PC-3 (cell line): Measurements from ENCODE around the gene PDZRN3.

Experiments used
- EZH2 ChIP-seq: fragments of 300-600 bp; sonication (generic); IDR thresholded peaks from one replicate; pipeline ENCODE4 v1.6.1; 2017; ENCODE audit warnings: antibody characterized with exemption, mild to moderate bottlenecking, low read length; ENCODE audit not compliant: unreplicated experiment
- EZH2phosphoT487 ChIP-seq: fragments of 300-600 bp; sonication (generic); IDR thresholded peaks from 2 replicates; pipeline ENCODE4 v1.6.1; 2018; ENCODE audit warnings: mild to moderate bottlenecking, antibody characterized with exemption, low read length, borderline replicate concordance
- TF ChIP-seq, protein P1 (sequence below): fragments of 300-600 bp; sonication (generic); conservative IDR thresholded peaks from 2 replicates; pipeline ENCODE4 v1.5.1; 2017; ENCODE audit warnings: antibody characterized with exemption, low read depth, mild to moderate bottlenecking, low read length

DNA sequence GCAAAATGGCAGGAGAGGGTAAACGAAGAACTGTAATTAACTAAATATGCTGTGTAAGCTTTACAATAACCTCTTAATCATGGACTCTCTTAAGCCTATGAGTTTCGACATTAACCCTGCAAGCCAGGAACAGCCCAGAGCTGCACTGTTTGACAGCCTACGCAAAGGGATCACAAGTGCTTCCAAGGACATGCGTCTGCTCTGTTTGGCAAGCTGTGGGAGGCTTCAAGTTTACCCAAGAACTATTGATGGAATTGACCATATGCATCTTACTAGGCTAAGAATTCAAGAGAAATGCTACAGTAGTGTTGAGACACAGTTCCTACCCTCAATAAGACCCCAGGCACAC is 66.0 kb downstream of the PDZRN3 start:
- TF ChIP-seq, protein P1, sequence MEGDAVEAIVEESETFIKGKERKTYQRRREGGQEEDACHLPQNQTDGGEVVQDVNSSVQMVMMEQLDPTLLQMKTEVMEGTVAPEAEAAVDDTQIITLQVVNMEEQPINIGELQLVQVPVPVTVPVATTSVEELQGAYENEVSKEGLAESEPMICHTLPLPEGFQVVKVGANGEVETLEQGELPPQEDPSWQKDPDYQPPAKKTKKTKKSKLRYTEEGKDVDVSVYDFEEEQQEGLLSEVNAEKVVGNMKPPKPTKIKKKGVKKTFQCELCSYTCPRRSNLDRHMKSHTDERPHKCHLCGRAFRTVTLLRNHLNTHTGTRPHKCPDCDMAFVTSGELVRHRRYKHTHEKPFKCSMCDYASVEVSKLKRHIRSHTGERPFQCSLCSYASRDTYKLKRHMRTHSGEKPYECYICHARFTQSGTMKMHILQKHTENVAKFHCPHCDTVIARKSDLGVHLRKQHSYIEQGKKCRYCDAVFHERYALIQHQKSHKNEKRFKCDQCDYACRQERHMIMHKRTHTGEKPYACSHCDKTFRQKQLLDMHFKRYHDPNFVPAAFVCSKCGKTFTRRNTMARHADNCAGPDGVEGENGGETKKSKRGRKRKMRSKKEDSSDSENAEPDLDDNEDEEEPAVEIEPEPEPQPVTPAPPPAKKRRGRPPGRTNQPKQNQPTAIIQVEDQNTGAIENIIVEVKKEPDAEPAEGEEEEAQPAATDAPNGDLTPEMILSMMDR: no peak
- TF ChIP-seq EZH2 (no peak), EZH2phosphoT487 (no peak)
